Thyroid gland (tissue), 4 donors: ENCODE data around the gene VN1R5.

Source experiments
- POLR2A ChIP-seq, 2 donors: fragments of 450-650 bp; IDR thresholded peaks; one replicate each; pipeline ENCODE4 v1.6.1; 2017; ENCODE audit warnings: antibody characterized with exemption in 2 of 2, mild to moderate bottlenecking in 2 of 2, moderate library complexity in 1 of 2
- TF ChIP-seq, protein P1 (sequence below), 6 experiments: fragments of 200-600 bp in 3 of 6; fragments of 450-650 bp in 3 of 6; sonication (generic) in 3 of 6; IDR thresholded peaks; one replicate each; pipeline ENCODE4 v1.5.1; 2016 to 2019; ENCODE audit warnings: antibody characterized with exemption in 6 of 6, mild to moderate bottlenecking in 2 of 6, inconsistent platforms in 1 of 6, moderate library complexity in 1 of 6

DNA sequence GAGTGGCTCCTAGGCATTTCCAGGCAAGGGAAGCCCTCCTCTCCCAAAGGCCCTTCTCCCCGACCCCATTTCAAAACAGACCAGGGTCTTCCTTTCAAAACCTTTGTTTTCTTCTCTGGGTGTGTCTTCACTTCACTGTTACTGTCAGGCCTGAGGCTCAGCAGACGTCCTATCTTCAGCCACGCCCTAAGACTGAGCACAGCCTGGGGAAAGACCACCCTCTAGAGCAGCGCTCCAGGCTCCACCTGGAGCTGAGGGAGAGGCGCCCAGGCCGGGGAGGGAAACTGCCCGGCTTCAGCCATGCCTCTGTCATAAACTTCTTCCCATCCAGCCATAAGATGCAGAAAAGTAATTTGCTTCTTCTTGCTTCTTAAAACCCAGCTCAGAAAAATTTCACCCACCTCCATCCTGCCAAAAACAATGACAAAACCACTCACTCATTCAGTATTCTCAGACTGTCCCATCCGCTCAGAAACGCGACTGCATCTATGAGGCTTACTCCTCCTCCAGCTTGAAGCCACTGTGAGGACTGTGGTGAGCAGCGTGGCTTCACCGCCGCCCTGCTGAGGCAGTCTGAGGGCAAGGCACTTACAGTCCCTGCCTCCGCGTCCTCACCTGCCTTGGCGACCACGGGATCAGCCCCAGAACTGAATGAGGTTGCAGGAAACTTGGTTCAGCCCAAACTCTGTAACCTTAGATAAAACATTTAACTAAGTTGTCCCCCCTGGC is 36.1 kb downstream of the VN1R5 start:
- TF ChIP-seq, protein P1, sequence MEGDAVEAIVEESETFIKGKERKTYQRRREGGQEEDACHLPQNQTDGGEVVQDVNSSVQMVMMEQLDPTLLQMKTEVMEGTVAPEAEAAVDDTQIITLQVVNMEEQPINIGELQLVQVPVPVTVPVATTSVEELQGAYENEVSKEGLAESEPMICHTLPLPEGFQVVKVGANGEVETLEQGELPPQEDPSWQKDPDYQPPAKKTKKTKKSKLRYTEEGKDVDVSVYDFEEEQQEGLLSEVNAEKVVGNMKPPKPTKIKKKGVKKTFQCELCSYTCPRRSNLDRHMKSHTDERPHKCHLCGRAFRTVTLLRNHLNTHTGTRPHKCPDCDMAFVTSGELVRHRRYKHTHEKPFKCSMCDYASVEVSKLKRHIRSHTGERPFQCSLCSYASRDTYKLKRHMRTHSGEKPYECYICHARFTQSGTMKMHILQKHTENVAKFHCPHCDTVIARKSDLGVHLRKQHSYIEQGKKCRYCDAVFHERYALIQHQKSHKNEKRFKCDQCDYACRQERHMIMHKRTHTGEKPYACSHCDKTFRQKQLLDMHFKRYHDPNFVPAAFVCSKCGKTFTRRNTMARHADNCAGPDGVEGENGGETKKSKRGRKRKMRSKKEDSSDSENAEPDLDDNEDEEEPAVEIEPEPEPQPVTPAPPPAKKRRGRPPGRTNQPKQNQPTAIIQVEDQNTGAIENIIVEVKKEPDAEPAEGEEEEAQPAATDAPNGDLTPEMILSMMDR (IDR thresholded peaks at IDR 0.05): no peak
- TF ChIP-seq POLR2A (IDR thresholded peaks at IDR 0.05): no peak
